ENCODE results near the gene COL4A1. TPM values are rescaled to one million over a fixed set of nuclear protein-coding genes. Genes with fewer than 3 reads are reported as not detected.

The COL4A1 gene
- total and polyA plus RNA-seq, 2 experiments from 2014 or later = 184 to 519 TPM

DNA sequence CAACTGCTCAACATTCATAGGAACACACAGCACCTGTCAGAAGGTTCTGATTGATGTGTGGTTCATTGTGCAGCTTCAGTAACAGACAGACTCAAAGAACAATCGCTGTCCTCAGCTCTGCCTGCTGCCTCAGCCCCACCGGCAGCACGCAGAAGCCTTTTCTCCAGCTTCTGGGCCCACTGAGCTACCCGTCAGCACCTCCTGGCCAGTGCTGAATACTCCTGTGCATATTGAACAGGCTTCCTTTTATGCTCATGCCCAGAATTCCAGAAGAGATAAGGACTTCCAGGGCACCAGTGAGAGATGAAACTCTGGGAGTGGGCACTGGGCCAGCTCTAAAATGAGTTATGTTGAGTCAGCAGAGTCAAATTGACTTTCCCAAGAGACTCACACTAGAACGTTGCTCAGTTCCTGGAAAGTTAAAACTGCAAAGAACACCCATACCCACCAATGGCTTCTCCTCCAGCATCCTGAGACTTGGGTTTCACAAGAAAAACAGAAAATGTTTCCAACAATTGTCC is 119.3 kb downstream of the COL4A1 start:
- Histone ChIP-seq H3K9me2 (ENCODE audit: insufficient read depth) (no peaks in the 10 kb centered on the region), H3K4me3 (no peak overlapping the region), H3K27ac (no peak overlapping the region), H3K4me2 (ENCODE audit: unreplicated experiment) (no peak overlapping the region), H3K9me3 (ENCODE audit: low read depth) (no peaks in the 10 kb centered on the region), H3K36me3 (ENCODE audit: low read depth) (peaks cover 10% of the 10 kb centered on the region), H3K27me3 (replicated peaks; ENCODE audit: insufficient read depth) (no peaks in the 10 kb centered on the region), H3F3A (ENCODE audit: insufficient read depth) (peaks cover 6% of the 10 kb centered on the region; the same call in 1 of the 2 replicates), H2AFZ (no peak overlapping the region), H3K79me2 (ENCODE audit: insufficient read depth) (no peaks in the 10 kb centered on the region), H3K4me1 (ENCODE audit: insufficient read depth) (peaks cover 8% of the 10 kb centered on the region; the same call in 1 of the 2 replicates), H4K20me1 (ENCODE audit: insufficient read depth) (no peaks in the 10 kb centered on the region), H3K9ac (no peak overlapping the region)
- DNase-seq = peak; percentile 76
- 63 to 67% methylated on average over 5 of the region's 5 CpGs for WGBS, 2 experiments (ENCODE audit: low coverage in 1 of 2, low lambda C conversion rate in 2 of 2, missing lambda C conversion rate in 2 of 2)
- in situ Hi-C loops (cut with MboI) = no loop called here
- TF ChIP-seq EZH2 (IDR thresholded peaks at IDR 0.05; ENCODE audit: insufficient read depth, poor library complexity, severe bottlenecking) (no peak), EZH2phosphoT487 (IDR thresholded peaks at IDR 0.05; ENCODE audit: insufficient read depth, low read depth) (no peak)

- no peak for DNase-seq
- no peak overlapping the region for H2AFZ ChIP-seq
- H3K27me3 ChIP-seq (replicated peaks; ENCODE audit: insufficient read depth) = no peaks in the 10 kb centered on the region
- no peaks in the 10 kb centered on the region for H3K9me3 ChIP-seq (ENCODE audit: low read depth)
- no peak overlapping the region for H3K9ac ChIP-seq
- peaks cover 8% of the 10 kb centered on the region; the same call in 1 of the 2 replicates for H3K4me1 ChIP-seq (ENCODE audit: insufficient read depth)
- H3K79me2 ChIP-seq (ENCODE audit: insufficient read depth) = no peaks in the 10 kb centered on the region
- TF ChIP-seq EZH2phosphoT487 (IDR thresholded peaks at IDR 0.05; ENCODE audit: insufficient read depth, low read depth) (no peak), EZH2 (IDR thresholded peaks at IDR 0.05; ENCODE audit: insufficient read depth, poor library complexity, severe bottlenecking) (no peak)
- no peak overlapping the region for H3K4me3 ChIP-seq
- peaks cover 7% of the 10 kb centered on the region for H3K36me3 ChIP-seq (ENCODE audit: low read depth)
- H3K4me2 ChIP-seq (ENCODE audit: unreplicated experiment) = no peak overlapping the region
- H3F3A ChIP-seq (ENCODE audit: insufficient read depth) = peaks cover 3% of the 10 kb centered on the region; the same call in 1 of the 2 replicates
- H3K9me2 ChIP-seq (ENCODE audit: insufficient read depth) = no peaks in the 10 kb centered on the region
- H3K27ac ChIP-seq = no peak overlapping the region
- WGBS, 2 experiments (ENCODE audit: low coverage in 1 of 2, low lambda C conversion rate in 2 of 2, missing lambda C conversion rate in 2 of 2) = 90 to 96% methylated on average over 10 of the region's 10 CpGs
- in situ Hi-C loops (cut with MboI) = no loop called here
- no peaks in the 10 kb centered on the region for H4K20me1 ChIP-seq (ENCODE audit: insufficient read depth)
Measured at GRCh38 chr13:110186231-110186855, 120.6 kb downstream of the COL4A1 start.

DNA sequence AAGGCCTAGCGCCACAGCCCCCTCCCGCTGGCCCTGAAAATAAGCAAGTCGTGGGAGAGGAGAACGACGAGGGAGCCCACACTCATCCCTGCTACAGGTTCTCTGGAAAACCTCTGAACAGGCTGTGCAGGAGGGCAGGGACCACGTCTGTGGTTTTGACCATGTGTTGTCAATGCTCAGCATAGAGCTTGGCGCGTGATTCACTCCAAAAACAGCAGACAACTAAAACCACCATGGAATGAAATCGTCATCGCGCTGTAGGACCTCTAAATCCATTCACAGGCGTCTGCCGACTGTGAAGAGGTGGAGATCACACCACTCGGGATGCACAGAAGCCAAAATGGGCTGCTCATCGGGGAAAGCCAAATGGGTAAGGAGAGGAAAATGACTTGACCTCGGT is 121.3 kb downstream of the COL4A1 start:
- Histone ChIP-seq H3F3A (ENCODE audit: insufficient read depth) (no peaks in the 10 kb centered on the region; the same call in 1 of the 2 replicates), H3K79me2 (ENCODE audit: insufficient read depth) (no peaks in the 10 kb centered on the region), H3K9me2 (ENCODE audit: insufficient read depth) (no peaks in the 10 kb centered on the region), H3K9ac (no peak overlapping the region), H3K4me3 (no peak overlapping the region), H4K20me1 (ENCODE audit: insufficient read depth) (no peaks in the 10 kb centered on the region), H3K9me3 (ENCODE audit: low read depth) (no peaks in the 10 kb centered on the region), H3K36me3 (ENCODE audit: low read depth) (peaks cover 7% of the 10 kb centered on the region), H3K27me3 (replicated peaks; ENCODE audit: insufficient read depth) (no peaks in the 10 kb centered on the region), H2AFZ (no peak overlapping the region), H3K4me1 (ENCODE audit: insufficient read depth) (peaks cover 8% of the 10 kb centered on the region; the same call in 1 of the 2 replicates), H3K4me2 (ENCODE audit: unreplicated experiment) (no peak overlapping the region), H3K27ac (no peak overlapping the region)
- 88 to 92% methylated on average over 16 of the region's 16 CpGs for WGBS, 2 experiments (ENCODE audit: low coverage in 1 of 2, low lambda C conversion rate in 2 of 2, missing lambda C conversion rate in 2 of 2)
- DNase-seq = peak; percentile 9
- TF ChIP-seq EZH2 (IDR thresholded peaks at IDR 0.05; ENCODE audit: insufficient read depth, poor library complexity, severe bottlenecking) = no peak
- no peak for TF ChIP-seq EZH2phosphoT487 (IDR thresholded peaks at IDR 0.05; ENCODE audit: insufficient read depth, low read depth)
- in situ Hi-C loops (cut with MboI) = no loop called here

GRCh38 chr13:110183910-110184309 is 123.0 kb downstream of the COL4A1 start:
- Histone ChIP-seq H3K9me3 (ENCODE audit: low read depth) (no peaks in the 10 kb centered on the region), H3K4me2 (ENCODE audit: unreplicated experiment) (no peak overlapping the region), H3K4me3 (no peak overlapping the region), H3K79me2 (ENCODE audit: insufficient read depth) (no peaks in the 10 kb centered on the region), H3K27me3 (replicated peaks; ENCODE audit: insufficient read depth) (no peaks in the 10 kb centered on the region), H3K36me3 (ENCODE audit: low read depth) (peaks cover 7% of the 10 kb centered on the region; the same call in 1 of the 2 replicates), H4K20me1 (ENCODE audit: insufficient read depth) (no peaks in the 10 kb centered on the region), H3F3A (ENCODE audit: insufficient read depth) (no peaks in the 10 kb centered on the region; the same call in 1 of the 2 replicates), H2AFZ (no peak overlapping the region), H3K27ac (no peak overlapping the region), H3K4me1 (ENCODE audit: insufficient read depth) (peaks cover 8% of the 10 kb centered on the region; the same call in 1 of the 2 replicates), H3K9ac (no peak overlapping the region), H3K9me2 (ENCODE audit: insufficient read depth) (no peaks in the 10 kb centered on the region)
- TF ChIP-seq EZH2 (IDR thresholded peaks at IDR 0.05; ENCODE audit: insufficient read depth, poor library complexity, severe bottlenecking) (no peak), EZH2phosphoT487 (IDR thresholded peaks at IDR 0.05; ENCODE audit: insufficient read depth, low read depth) (no peak)
- peak; percentile 20 for DNase-seq
- 71 to 73% methylated on average over 7 of the region's 7 CpGs for WGBS, 2 experiments (ENCODE audit: low coverage in 1 of 2, low lambda C conversion rate in 2 of 2, missing lambda C conversion rate in 2 of 2)
- in situ Hi-C loops (cut with MboI) = no loop called here

Measured in GM23248 (cell line).